ENCODE data around the gene SPTB.
"Not testable (repeated sequence)": the region's sequence is repeated elsewhere in the genome, so short reads cannot be mapped to it uniquely, and the experiment has no call there.

SPTB gene

DNA sequence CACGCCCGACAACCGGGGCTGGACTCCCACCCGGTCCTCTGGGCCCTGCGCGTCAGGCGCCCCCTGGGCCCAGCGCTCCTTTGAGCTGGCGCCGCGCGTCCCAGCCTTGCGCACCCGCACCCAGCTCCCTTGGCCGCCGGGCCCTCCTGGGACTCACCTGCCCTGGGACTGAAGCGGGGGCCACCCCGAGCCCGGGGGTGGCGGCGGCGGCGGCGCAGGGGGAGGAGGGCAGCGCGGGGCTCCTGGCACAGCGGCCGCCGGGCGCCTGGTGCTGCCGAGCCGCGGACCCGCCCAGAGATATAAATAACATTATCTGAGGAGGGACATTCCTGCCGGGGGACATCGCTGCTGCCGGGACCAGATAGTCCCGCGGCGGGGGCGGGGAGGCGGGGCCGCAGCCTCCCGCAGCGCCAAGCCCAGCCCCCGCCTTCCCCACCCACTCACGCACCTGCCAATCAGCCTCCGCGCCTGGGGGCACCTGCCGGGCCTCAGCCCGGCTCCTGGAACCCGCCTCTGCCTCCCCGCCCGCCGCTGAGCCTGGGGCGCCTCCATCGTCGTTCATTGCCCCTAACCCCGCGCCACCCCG is at the start of gene SPTB:
TSS of gene SPTB (minus strand) at position 273 of the 586 bp plus-strand sequence. CDS start 56,813 bp downstream, outside the sequence.
- DNase-seq = no peak

DNA sequence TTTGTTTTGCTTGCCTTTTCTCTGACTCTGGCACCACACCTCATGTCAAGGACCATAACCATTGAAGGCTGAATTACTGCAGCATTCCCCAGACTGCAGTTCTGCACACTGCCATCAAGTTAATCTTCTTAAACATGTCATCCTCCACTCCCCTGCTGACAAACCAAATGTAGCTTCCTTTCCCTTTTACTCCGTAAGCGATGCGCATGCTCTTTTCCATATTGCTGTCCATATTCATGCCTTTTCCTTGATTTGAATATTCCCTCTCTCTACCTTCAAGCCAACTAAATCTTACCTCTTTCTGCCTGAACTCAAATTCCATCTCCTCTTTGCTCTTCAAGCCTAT is 49.3 kb upstream of the SPTB start:
- no peak for DNase-seq

GRCh38 chr14:64928239-64929013 is 48.7 kb upstream of the SPTB start:
- no peak for DNase-seq

DNA sequence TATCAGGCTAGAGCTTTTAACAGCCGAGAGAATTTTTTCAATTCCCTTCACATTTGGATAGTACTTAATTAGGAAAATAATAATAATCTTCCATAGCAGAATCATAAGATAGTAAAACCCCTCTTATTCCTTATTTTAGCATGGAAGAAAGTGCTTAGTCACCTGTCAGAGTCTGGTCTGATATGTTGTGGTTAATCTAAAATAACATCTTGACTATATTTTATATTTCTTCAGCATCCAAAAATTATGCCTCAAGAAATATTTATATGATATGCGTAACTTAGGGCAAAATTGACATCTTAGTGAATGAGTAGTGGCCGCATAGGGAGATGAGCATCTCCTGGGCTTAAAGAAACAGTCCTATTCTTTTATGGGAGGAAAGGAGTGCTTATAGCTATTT is 47.3 kb upstream of the SPTB start:
- no peak for DNase-seq

GRCh38 chr14:64926398-64926995 is 46.8 kb upstream of the SPTB start:
- DNase-seq = no peak

- no peak for DNase-seq
Observed at GRCh38 chr14:64923015-64923414, 43.3 kb upstream of the SPTB start.

GRCh38 chr14:64920465-64920864 is 40.8 kb upstream of the SPTB start:
- no peak for DNase-seq

- no peak for DNase-seq
Observed at GRCh38 chr14:64919618-64920017, 39.9 kb upstream of the SPTB start.

GRCh38 chr14:64919215-64919614 is 39.5 kb upstream of the SPTB start:
- no peak for DNase-seq

DNA sequence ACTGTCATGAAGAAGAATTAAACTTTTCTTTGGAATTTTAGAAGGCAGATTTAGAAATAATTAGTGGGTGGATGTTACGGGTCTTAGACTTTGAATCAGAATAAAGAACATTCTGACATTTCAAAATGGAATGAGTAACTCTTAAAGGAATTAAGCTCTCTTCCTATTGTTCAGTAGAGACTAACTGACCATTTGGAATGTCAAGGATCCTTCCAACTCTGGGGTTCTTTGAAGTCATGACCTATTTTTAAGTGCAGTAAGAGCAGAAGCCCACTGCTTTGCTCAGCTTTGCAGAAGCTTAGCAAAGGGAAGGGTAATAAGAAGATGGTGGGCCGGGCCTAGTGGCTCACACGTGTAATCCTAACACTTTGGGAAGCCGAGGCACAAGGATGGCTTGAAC is 38.5 kb upstream of the SPTB start:
- no peak for DNase-seq

DNA sequence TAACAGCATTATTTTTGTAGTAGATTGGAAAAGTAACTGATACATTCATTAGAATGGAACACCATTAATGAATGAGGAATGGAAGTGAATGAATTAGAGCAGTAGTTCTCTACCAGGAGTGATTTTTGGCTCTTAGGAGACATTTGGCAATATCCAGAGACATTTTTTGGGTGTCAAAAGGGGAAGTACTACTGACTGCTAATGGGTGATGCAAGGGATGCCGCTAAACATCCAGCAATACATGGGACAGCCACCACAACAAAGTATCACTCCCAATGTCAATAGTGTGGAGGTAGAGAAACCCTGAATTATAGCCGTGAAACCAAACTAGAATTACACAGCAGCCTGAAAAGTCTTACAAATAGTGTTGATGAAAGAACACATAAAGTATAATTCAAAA is 36.1 kb upstream of the SPTB start:
- DNase-seq = peak; percentile 79

DNA sequence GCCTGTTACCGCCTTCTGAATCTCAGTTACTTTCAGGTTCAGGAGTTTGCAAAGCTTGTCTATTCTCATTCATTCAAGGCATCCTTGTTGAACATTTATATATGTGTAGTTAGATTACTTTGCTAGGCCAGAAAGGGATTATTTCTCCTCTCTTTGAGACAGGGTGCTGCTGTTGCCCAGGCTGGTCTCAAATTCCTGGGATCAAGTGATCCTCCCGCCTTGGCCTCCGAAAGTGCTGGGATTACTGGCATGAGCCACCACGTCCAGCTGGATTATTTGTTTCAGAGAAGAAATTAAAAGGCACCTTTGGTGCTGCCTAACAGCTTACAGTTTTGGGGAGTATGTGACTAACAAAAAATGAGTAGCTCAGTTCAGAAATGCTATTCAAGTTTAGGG is 35.3 kb upstream of the SPTB start:
- DNase-seq = no peak

GRCh38 chr14:64914237-64915028 is 34.7 kb upstream of the SPTB start, which contains the start of gene CHURC1:
TSS of gene CHURC1 (plus strand) at chr14:64914455. CDS start at chr14:64914496, 41 bp downstream.
- peak; percentile 99 for DNase-seq

- DNase-seq = not testable (repeated sequence)
Observed at GRCh38 chr14:64913477-64913876, 33.8 kb upstream of the SPTB start.

DNA sequence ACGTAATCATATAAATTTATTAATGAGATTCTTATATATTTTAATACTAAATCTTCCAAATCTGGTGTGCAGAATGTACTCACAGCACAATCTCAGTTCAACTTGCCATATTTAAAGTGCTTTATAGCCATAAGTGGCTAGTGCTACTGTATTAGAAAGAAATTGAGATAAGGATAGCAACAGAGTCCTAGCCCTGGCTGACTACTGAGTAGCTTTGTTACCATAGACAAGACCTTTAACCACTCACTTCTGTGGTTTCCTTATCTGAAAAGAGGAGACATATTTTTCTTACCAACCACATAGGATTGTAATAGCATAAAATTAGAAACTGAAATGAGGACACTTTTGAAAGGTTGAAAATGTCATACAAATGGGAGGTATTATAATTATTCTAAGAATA is 32.6 kb upstream of the SPTB start:
- DNase-seq = no peak

DNA sequence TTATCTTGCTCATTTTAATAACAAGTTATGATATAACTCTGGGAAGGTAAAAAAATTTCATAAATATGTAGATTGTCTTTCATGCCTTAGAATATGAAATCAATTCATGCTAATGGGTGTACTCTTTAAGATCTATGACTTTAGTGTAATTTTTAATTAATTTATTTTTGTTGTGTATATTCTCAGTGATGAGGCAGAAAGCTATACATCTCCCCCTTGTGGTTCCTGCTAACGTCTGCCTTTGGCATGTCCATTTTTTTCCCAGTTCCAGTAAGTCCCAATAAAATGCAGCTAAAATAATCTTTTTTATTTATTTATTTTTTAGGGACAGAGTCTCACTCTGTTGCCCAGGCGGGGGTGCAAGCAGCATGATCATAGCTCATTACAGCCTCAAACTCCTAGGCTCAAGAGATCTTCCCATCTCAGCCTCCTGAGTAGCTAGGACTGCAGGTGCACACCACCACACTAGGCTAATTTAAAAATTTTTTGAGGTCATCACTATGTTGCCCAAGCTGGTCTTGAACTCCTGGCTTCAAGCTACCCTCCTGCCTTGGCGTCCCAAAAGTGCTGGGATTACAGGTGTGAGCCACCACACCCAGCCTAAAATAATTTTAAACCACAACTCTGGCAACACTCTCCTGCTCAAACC is 31.3 kb upstream of the SPTB start:
- DNase-seq = peak; percentile 28

DNA sequence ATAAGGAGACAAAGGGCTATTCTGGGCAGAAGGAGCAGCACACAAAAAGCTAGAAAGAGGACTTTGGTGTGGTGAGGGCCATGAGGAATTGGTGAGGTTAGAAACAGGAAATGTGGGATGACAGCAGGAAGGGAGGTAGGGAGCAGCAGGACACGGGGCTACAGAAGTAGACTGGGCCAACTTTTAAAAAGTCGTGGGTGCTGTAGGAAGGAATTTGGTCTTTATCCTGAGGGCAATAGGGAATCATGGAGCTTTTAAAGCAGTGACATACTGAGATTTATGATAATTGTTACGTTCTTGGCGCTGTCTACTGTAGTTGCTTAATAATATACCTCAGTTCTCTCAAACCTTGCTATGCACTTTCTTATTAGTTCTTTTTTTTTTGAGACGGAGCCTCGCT is 26.3 kb upstream of the SPTB start:
- no peak for DNase-seq

DNA sequence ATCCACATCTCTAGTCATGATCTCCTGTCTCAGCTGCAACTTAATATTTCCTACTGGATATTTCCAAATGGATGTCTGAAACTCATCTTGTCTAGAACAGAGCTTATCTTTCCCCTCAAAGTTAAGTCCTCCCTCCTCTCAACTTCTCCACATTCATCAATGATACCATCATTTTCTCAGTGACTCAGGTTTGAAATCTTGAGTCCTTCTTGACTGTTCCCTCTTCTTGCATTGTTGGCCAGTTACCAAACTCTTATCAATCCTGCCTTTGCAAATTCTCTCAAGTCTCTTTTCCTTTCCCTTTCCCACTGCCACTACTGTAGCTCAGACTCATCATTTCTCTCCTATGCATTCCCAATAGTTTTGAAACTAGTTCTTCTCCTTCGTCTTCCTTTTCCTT is 20.3 kb upstream of the SPTB start:
- no peak for DNase-seq

DNA sequence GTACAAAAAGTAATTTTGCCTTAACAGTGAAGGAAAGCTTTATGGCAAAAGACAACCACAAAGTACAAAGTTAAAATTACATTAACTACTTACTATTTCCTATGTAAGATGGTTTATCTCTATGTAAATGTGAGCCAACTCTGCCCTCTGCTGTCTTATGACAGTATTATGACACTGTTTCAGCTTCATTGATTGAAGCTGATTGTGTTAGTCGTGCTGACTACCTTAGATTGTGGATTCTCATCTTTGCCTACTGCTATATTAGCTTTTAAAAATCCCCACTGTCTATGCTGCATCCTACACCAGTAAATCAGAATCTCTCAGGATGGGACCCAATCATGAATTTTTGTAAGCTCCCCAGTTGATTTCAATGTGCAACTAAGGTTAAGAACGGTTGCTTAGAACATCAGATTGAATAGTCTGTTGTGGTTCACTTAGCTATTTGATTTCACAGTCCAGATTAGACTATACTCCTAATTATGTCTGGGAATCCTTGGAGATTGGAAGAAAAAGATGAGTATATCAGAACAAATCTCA is 12.2 kb upstream of the SPTB start:
- peak; percentile 72 for DNase-seq

DNA sequence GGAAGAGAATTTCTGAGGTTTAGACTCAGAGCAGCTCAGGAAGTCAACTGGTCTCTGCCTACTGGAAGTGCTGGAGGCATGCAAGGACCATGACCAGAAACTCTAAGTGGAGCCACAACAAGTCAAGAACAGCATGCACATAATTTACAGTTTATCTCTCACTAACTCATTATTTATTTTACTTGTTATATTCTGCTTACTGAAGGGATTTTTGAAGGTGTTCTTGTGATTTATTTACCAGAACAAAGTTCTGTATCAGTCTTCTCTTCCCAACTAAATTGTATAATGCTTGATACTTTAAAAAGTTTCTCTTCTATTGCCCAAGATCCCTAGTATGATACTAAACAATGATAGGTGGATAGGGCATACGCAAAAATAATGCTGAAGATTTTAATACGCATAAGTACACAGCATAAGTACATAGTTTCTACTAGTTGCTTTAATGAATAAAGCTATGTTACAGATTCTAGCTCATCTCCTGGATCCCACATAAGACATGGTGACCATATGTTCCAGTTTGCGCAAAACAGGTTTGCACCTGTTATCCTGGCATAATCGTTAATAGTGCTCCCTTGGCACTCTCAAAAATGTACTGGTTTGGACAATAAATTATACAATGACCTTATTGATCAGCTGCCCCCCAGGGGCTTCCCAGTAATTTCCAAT is 11.6 kb upstream of the SPTB start:
- DNase-seq = no peak

DNA sequence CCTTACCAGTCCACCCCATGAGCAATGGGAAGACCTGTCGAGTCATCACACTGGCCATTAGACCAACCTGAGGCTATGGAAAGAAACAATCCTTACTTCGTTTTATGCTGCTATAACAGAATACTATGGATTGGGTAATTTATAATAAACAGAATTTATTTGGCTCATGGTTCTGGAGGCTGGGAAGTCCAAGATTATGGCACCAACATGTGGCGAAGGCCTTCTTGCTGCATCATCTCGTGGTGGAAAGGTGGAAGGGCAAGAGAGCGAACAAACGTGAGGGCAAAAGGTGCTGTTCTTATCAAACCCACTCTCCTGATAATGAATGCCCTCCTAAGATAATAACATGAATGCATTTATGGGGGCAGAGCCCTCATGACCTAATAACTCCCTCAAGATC is 9.6 kb upstream of the SPTB start:
- no peak for DNase-seq

GRCh38 chr14:64885559-64885958 is 5.9 kb upstream of the SPTB start:
- DNase-seq = no peak
